ENCODE data around the gene MYO7B.

DNA sequence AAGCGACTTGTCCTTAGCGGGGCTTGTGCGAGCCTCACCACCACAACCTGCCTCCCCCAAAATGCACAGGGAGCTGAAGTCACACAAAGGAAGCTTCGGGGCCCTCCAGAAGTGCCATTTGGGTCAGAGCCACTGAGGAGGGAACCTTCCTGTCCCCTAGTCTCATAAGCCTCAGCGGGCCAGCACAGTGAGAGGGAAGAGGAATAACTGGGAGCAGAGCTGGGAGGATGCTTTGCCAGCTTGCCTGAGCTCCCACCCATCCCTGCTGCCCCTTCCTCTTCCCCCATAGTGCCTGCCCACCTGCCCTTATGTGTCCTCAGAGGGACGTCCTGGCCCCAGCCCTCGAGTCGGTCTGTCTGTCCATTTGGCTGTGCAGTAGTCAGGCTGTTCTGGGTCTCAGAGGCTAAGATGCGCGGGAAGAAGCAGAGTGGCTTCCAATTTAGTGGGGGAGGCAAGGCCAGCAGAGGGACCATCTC is 58.7 kb downstream of the MYO7B start:
- TF ChIP-seq, protein P1, sequence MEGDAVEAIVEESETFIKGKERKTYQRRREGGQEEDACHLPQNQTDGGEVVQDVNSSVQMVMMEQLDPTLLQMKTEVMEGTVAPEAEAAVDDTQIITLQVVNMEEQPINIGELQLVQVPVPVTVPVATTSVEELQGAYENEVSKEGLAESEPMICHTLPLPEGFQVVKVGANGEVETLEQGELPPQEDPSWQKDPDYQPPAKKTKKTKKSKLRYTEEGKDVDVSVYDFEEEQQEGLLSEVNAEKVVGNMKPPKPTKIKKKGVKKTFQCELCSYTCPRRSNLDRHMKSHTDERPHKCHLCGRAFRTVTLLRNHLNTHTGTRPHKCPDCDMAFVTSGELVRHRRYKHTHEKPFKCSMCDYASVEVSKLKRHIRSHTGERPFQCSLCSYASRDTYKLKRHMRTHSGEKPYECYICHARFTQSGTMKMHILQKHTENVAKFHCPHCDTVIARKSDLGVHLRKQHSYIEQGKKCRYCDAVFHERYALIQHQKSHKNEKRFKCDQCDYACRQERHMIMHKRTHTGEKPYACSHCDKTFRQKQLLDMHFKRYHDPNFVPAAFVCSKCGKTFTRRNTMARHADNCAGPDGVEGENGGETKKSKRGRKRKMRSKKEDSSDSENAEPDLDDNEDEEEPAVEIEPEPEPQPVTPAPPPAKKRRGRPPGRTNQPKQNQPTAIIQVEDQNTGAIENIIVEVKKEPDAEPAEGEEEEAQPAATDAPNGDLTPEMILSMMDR (IDR thresholded peaks at IDR 0.05), result no peak
- TF ChIP-seq POLR2AphosphoS2 (conservative IDR thresholded peaks at IDR 0.05; ENCODE audit: low read length), result no peak
- TF ChIP-seq SMC3 (IDR thresholded peaks at IDR 0.05), result no peak
- TF ChIP-seq EP300 (IDR thresholded peaks at IDR 0.05), result no peak
- no peak for TF ChIP-seq POLR2A (IDR thresholded peaks at IDR 0.05; ENCODE audit: low read length)
- TF ChIP-seq, protein P2, sequence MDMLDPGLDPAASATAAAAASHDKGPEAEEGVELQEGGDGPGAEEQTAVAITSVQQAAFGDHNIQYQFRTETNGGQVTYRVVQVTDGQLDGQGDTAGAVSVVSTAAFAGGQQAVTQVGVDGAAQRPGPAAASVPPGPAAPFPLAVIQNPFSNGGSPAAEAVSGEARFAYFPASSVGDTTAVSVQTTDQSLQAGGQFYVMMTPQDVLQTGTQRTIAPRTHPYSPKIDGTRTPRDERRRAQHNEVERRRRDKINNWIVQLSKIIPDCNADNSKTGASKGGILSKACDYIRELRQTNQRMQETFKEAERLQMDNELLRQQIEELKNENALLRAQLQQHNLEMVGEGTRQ (IDR thresholded peaks at IDR 0.05), result no peak
- TF ChIP-seq, protein P3, sequence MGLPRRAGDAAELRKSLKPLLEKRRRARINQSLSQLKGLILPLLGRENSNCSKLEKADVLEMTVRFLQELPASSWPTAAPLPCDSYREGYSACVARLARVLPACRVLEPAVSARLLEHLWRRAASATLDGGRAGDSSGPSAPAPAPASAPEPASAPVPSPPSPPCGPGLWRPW (IDR thresholded peaks at IDR 0.05), result no peak
- TF ChIP-seq, protein P4, sequence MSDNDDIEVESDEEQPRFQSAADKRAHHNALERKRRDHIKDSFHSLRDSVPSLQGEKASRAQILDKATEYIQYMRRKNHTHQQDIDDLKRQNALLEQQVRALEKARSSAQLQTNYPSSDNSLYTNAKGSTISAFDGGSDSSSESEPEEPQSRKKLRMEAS (IDR thresholded peaks at IDR 0.05), result no peak
- TF ChIP-seq GATA3 (IDR thresholded peaks at IDR 0.05; ENCODE audit: borderline replicate concordance), result no peak
- no peak for TF ChIP-seq MAZ (IDR thresholded peaks at IDR 0.05; ENCODE audit: borderline replicate concordance, low read depth, low read length)
- TF ChIP-seq, protein P5, sequence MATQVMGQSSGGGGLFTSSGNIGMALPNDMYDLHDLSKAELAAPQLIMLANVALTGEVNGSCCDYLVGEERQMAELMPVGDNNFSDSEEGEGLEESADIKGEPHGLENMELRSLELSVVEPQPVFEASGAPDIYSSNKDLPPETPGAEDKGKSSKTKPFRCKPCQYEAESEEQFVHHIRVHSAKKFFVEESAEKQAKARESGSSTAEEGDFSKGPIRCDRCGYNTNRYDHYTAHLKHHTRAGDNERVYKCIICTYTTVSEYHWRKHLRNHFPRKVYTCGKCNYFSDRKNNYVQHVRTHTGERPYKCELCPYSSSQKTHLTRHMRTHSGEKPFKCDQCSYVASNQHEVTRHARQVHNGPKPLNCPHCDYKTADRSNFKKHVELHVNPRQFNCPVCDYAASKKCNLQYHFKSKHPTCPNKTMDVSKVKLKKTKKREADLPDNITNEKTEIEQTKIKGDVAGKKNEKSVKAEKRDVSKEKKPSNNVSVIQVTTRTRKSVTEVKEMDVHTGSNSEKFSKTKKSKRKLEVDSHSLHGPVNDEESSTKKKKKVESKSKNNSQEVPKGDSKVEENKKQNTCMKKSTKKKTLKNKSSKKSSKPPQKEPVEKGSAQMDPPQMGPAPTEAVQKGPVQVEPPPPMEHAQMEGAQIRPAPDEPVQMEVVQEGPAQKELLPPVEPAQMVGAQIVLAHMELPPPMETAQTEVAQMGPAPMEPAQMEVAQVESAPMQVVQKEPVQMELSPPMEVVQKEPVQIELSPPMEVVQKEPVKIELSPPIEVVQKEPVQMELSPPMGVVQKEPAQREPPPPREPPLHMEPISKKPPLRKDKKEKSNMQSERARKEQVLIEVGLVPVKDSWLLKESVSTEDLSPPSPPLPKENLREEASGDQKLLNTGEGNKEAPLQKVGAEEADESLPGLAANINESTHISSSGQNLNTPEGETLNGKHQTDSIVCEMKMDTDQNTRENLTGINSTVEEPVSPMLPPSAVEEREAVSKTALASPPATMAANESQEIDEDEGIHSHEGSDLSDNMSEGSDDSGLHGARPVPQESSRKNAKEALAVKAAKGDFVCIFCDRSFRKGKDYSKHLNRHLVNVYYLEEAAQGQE (IDR thresholded peaks at IDR 0.05), result no peak
- no peak for TF ChIP-seq ZC3H11A (IDR thresholded peaks at IDR 0.05)

Measured in A549 (cell line).